ENCODE measurements around the gene GRK2. TPM values are rescaled to one million over a fixed set of nuclear protein-coding genes. Genes with fewer than 3 reads are reported as not detected.

The GRK2 gene
- total and polyA plus RNA-seq, 9 of the 15 experiments (the other 6 are each of a cell fraction or from before 2014, with no cell fraction given): 0.24 to 95.8 (median 56.5) TPM

GRCh38 chr11:67311556-67312082 is 45.3 kb downstream of the GRK2 start:
- ChIA-PET CTCF (ENCODE audit: low intra/inter-chr PET ratio) (no interaction called here), POLR2A (interaction anchor here (1.0 to 1.7 kb wide), 3 partner anchors 11 to 41 kb away, joined by 3 to 7 read pairs (median 3); partner anchors contain the start of gene ANKRD13D)
- no peaks in the 10 kb centered on the region for H3K9me1 ChIP-seq (ENCODE audit: control insufficient read depth, insufficient read depth, low read length)
- intact Hi-C loops (cut with micrococcal nuclease): loop anchor here (1.0 kb wide), 1 partner anchor 34 kb away; no protein-coding TSS in a partner anchor
- WGBS (ENCODE audit: insufficient coverage, low coverage, missing lambda C conversion rate): 58% methylated on average over 12 of the region's 15 CpGs
- no peaks in the 10 kb centered on the region for H3K79me2 ChIP-seq (ENCODE audit: control insufficient read depth, insufficient read depth, low read length)
- in situ Hi-C loops (cut with MboI): loop anchor here (5.0 kb wide), 1 partner anchor 34 kb away; no protein-coding TSS in a partner anchor
- H3K9ac ChIP-seq (ENCODE audit: insufficient read depth in 1 of 2, low read depth in 2 of 2, low read length in 2 of 2): peak overlapping the region in 1 of 2 experiments; percentile 83; a peak in 2 of 4 replicates
- peak overlapping the region; percentile 67 for H3K27ac ChIP-seq (ENCODE audit: extremely low read depth, low read depth, low read length)
- BruUV-seq (replicated peaks): no TSS peak
- H3K27me3 ChIP-seq (ENCODE audit: control insufficient read depth in 2 of 2, insufficient read depth in 2 of 2, low read length in 2 of 2): no peaks in the 10 kb centered on the region
- no peak overlapping the region for H3K4me3 ChIP-seq
- peaks cover 37 to 62% of the 10 kb centered on the region in 2 experiments for H3K4me1 ChIP-seq (replicated peaks in 1 of 2; ENCODE audit: control insufficient read depth in 2 of 2, insufficient read depth in 2 of 2, low read length in 2 of 2)
- H3K9me3 ChIP-seq (replicated peaks; ENCODE audit: control insufficient read depth, insufficient read depth, low read depth, low read length): no peaks in the 10 kb centered on the region
- H3K36me3 ChIP-seq (ENCODE audit: control insufficient read depth, insufficient read depth, low read length): no peaks in the 10 kb centered on the region
- no peaks in the 10 kb centered on the region for H4K20me1 ChIP-seq (replicated peaks; ENCODE audit: control insufficient read depth, insufficient read depth, low read length)
- TF ChIP-seq MAX (CRISPR knock-in tag; IDR thresholded peaks at IDR 0.05): 0 out of 2 replicates have a peak, but pooled peaks have one; percentile 25
- TF ChIP-seq MYC (IDR thresholded peaks at IDR 0.05; ENCODE audit: low read depth, low read length): no peak
- no peak for TF ChIP-seq MYC (CRISPR knock-in tag; IDR thresholded peaks at IDR 0.05; ENCODE audit: borderline replicate concordance, low read depth)
- TF ChIP-seq TSC22D4 (tag; IDR thresholded peaks at IDR 0.05): no peak
- TF ChIP-seq ZBTB33 (CRISPR knock-in tag; IDR thresholded peaks at IDR 0.05): 0 out of 2 replicates have a peak, but pooled peaks have one; percentile 16
- no peak for TF ChIP-seq SMAD1 (IDR thresholded peaks at IDR 0.05; ENCODE audit: low read depth, low read length, partially characterized antibody)
- no peak for TF ChIP-seq SMARCB1 (IDR thresholded peaks at IDR 0.05; ENCODE audit: insufficient read length, low read depth)
- ATAC-seq: peak; percentile 43
- no peak for FAIRE-seq
- peak in 3 of 4 experiments; percentile 48 to 54 (median 50) for DNase-seq (ENCODE audit: extremely low read depth in 1 of 4, low spot score in 3 of 4)
- H2AFZ ChIP-seq (ENCODE audit: low read depth, low read length): peak overlapping the region; percentile 58
- H3K4me2 ChIP-seq (ENCODE audit: insufficient read depth, low read length): peak overlapping the region; percentile 76

Data from K562 (cell line).